GM19467 (cell line): ENCODE data around the gene CLEC4M.
"Not testable (repeated sequence)": the region's sequence is repeated elsewhere in the genome, so short reads cannot be mapped to it uniquely, and the experiment has no call there.

Experiments
- ATAC-seq: cut with Tn5 transposase; IDR thresholded peaks from one replicate; pipeline ENCODE4 v1.9.1; 2021; ENCODE audit warnings: mild to moderate bottlenecking, moderate library complexity; ENCODE audit not compliant: unreplicated experiment

The CLEC4M gene

DNA sequence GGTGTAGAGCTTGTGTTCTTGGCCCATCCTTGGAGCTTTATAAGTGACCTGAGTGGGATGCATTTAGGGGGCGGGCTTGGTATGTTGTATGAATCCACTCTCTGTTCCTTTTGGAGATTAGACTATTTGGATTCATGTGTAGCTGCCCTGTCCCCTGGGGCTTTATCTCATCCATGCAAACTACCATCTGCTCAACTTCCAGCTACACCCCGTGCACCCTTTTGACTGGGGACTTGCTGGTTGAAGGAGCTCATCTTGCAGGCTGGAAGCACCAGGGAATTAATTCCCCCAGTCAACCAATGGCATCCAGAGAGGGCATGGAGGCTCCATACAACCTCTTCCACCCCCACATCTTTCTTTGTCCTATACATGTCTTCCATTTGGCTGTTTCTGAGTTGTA, 6.1 kb downstream of the CLEC4M start:
- no peak for ATAC-seq

DNA sequence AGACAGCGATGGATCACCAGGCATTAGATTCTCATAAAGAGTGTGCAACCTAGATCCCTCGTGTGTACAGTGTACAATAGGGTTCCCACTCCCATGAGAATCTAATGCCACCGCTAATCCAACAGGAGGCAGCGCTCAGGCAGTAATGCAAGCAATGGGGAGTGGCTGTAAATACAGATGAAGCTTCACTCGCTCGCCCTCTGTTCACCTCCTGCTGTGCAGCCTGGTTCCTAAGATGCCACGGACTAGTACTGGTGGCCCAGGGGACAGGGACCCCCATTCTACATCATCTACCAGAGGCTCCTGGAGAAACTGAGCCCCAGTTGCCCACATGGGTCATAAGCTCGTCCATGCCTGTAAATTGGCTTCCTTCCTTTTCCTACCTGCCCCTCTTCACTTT, 8.0 kb downstream of the CLEC4M start:
- no peak for ATAC-seq

DNA sequence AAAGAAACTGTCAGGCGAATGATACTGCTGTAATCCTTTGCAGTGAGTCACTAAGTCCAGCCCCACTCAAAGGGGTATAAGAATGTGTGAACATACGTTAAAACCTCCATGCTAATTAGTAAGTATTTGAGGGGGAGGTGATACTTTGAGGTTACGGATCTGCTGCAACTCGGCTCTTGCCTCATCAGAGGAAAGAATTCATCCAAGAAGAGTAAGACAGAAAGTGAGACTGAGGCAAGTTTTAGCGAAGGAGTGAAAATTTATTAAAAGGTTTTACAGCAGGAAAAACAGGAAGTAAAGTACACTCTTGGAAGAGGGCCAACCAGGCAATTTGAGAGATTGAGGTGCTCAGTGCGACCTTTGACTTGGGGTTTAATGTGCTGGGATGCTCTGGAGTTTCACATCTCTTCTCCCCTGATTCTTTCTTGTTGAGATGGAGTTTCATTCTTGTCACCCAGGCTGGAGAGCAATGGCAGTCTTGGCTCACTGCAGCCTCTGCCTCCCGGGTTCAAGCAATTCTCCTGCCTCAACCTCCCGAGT, 9.8 kb downstream of the CLEC4M start:
- no peak for ATAC-seq

DNA sequence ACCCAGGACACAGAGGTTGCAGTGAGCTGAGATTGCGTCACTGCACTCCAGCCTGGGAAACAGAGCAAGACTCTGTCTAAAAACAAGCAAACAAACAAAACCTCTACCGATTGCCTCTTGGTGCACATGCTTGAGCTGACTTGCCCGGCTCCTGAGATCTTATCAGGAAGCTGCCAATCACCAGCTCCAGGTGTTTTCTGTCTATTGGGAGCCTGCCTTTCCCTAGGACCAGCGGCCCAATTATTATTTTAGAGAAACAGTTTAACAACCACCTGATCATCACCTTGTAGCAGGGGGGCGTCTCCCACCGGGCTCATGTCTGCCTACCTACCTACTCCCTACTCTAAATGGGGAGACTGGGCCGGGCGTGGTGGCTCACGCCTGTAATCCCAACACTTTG, 10.8 kb downstream of the CLEC4M start:
- no peak for ATAC-seq

DNA sequence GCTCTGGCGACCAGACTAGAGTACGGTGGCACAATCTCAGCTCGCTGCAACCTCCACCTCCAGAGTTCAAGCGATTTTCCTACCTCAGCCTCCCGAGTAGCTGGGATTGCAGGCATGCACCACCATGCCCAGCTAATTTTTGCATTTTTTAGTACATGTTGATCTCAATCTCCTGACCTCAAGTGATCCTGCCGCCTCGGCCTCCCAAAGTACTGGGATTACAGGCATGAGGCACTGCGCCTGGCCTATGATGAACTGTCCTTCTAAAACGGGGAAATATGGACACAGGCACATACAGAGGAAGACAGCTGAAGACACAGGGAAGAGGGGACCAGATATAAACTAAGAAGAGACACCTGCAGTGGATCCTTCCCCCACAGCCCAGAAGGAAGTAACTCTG, 12.7 kb downstream of the CLEC4M start:
- no peak for ATAC-seq

DNA sequence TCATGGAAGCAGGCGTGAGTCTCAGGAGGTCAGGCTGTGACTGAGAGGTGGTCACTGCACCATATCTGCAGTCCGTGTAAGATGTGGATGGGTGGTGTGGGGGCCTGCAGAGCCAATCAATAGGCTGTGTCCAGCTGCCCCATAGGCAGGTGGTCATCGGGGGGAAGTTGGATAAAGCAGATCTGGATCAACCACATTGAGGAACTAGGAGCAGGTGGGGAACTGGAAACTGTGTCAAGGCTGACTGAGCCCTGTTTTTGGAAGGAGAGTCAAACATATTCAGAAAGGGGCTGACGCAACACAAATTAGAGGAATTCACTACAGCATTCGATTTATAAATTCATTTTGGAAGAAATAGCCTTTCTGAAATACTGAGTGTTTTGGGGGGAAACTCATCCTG, 15.0 kb downstream of the CLEC4M start:
- no peak for ATAC-seq

DNA sequence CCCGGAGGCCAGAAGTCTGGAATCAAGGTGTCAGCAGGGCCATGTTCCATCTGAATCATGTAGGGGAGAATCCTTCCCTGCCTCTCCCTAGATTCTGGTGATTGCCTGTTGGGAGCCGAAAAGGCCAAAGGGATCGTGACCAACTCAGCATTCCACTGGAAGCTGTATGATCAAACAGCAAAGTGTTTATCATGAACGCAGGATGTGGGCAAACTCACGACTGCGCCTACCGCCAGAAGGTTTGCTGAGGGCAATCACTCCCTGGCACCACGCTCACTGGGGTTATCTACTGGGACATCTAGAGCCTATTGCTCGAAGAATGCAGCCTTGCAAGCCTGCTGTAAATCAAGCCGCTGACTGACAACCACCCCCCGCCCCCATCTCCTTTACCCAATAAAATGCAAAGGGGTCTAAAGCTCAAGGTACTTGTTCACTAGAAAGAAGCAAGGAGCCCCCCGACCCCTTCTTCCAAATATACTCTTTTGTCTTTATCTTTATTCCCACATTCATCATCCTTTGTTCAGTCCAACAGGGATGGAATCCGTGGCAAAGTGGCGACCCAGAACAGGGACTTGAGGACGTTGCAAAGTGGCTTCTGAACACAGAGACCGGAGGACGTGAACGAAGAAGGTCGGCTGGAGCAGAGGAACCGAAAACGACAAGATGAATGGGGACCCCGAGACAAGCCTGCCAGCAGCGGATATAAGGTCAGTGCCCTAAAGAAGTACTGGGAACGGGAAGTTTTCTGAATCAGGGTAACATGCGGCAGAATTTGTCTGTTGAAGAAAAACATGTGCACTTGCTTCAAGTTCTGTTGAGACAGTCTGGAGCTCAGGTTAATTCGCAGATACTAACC, 16.8 kb downstream of the CLEC4M start:
- ATAC-seq: no peak

DNA sequence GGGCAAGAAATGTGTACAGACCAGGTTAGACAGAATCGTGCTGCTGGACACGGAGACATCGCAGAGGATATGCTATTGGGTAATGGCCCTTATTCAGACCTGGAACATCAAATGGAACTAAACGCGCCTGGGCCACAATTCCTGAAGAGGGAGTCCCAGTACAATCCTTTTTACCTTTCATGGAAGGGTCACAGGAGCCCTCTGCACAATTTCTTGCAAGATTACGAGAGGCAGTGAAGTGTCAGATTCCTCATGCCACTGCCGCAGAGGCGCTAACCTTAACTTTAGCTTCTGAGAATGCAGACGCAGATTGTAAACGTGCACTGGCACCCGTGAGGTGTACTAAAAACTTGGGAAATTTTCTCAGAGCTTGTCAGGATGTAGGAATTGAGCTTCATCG, 18.1 kb downstream of the CLEC4M start:
- ATAC-seq: no peak

DNA sequence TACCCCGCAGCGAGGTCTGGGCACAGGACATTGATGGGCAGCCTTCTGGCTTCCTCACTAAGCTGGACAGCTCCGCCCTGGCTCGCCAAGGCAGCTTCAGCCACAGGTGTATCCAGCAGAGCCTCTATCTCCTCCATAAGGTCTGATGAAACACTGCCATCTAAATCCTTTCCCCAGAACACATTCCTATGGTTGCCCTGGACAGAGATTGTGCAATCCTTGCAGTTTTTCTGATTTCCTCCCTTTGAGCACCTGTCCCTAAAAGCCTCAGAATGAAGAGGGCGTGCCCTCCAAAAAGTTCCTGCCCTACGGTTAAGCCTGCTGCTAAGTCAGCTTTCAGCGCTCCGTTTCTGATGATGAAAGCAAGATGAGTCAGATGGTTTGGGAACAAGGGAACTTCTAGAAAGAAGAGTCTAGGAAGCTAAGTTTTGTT, 21.0 kb downstream of the CLEC4M start:
- no peak for ATAC-seq

DNA sequence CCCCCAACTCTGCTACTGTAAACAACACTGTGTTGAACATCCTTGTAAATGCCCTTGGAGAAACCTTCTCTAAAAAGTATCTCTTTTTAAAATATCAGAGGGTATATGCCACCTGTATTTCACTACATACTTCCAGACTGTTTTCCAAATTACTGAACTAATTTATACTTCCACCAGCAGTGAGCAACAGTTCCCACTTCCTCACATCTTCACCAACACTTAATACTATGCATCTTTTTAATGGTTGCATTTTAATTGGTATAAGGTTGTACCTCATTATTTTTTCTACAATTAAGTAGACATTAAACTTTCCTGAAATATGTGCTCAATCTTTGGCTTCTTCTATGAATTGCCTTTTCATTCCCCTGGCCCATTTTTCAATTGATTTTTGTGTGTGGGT, 21.8 kb downstream of the CLEC4M start:
- no peak for ATAC-seq

DNA sequence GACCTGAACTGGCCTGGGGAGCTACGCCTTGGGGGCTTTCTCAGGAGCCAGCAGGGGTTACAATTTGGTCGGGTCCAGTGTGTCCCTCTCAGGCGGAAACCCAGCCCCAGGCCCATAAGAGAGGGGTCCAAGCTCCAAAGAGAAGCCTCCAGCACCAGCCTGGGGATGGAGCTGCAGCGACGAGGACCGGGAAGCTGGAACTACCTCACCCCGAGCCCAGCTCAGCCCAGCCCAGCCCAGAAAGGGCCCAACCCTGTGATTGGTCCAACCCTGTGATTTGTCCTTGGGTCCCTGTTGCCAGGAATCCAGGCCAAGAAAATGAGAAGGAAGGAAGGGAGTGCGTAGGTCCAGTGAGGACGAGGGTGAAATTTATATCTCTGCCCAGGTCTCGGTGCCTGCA, 24.1 kb downstream of the CLEC4M start:
- ATAC-seq: no peak

DNA sequence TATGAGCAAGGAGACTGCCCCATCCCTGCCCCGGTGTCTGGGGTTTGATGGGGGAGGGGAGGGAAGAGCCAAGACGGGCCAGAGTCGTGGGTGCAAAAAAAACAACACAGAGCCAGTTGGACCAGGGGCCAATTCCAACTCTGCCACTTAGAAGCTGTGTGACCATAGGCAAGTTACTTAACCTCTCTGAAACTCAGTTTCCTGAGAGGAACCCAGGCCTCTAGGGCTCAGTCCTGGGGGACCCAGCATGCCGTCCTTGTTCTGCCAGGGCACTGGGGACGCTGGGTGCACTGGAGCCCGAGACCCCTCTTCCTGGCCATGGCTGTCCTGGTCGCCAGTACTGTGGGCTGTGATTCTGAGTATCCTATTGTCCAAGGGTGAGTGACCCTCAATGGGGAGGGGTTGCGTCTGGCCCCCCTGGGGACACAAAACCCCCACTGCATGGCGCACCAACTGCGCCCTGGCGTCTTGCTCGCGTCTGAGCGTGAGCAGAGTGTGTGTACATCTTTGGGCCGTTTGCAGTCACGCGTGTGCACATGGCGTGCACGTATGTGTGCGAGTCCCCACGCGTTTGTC, 24.6 kb downstream of the CLEC4M start:
- ATAC-seq: no peak

DNA sequence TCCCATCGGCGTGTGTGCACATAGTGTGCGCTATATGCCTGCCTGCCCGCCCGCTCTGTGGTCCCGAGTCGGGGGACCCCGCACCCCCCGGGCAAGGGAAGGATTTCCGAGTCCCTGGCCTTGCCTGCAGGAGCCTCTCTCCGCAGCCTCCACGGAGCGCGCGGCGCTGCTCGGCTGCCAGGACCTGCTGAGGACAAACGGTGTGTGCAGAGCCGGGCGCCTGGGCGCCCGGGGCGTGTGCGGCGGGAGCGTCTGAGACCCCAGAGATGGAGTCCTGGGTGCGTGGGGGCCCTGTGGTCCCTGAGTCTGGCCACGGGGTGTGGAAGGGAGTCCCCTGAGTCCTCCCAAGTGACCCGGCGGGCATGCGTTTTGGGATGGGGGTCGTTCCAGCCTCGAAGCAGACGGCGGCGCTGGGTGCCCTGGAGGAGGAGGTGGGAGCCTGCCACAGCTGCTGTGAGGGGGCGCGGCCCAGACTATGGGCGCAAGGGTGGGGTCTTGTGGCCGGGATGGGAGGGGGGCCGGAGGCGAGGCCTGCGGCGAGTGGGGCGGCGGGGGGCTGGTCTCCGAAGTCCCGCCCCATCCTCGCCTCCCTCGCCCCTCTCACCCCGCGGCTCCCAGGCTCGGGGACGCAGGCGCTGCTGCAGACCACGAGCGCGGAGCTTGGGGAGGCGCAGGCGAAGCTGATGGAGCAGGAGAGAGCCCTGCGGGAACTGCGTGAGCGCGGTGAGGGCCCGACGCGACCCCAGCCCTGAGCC, 25.3 kb downstream of the CLEC4M start:
- no peak for ATAC-seq

DNA sequence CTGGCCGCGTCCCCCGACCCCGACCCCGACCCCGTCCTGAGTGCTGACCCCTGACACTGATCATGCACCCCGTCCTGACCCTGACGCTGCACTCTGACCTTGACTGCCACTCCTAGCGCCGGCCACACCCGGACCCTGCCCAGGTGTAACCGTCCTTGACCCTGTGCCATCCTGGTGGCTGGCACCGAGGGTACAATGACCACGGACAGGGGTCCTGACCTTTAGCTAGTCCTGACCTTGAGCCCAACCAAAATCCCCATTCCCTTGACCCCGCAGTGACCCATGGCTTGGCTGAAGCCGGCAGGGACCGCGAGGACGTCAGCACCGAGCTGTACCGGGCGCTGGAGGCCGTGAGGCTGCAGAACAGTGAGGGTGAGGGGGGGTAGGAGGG, 25.9 kb downstream of the CLEC4M start:
- ATAC-seq: no peak

DNA sequence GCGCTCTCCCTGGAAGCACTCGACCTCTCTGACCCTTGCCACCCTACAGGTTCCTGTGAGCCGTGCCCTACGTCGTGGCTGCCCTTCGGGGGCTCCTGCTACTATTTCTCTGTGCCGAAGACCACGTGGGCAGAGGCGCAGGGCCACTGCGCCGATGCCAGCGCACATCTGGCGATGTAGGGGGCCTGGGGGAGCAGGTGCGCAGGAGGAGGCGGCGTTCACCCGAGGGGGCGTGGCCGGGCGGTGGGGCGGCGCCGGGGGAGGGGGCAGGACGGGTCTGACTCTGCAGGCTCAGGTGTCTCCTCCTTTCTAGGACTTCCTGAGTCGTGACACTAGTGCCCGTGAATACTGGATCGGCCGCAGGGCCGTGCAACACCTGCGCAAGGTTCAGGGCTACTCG, 26.4 kb downstream of the CLEC4M start:
- no peak for ATAC-seq

DNA sequence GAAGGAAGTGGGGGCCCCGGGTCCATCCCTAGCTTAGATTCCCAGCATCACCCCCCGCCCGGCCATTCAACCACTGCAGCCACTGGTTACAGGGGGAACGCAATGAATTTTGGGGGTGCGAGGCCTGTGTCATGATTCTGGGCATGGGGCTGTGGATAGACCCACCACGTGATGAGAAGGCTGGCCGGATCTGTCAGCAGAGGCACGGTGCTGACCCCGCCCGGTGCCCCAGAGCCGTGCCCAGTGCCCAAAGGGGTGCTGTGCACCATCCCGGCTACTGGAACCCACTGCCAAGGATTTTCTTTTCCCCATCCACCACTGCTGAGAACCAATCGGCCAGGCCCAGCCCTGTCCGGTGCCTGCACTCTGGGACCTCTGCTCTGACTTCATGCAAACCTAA, 27.4 kb downstream of the CLEC4M start:
- ATAC-seq: no peak

DNA sequence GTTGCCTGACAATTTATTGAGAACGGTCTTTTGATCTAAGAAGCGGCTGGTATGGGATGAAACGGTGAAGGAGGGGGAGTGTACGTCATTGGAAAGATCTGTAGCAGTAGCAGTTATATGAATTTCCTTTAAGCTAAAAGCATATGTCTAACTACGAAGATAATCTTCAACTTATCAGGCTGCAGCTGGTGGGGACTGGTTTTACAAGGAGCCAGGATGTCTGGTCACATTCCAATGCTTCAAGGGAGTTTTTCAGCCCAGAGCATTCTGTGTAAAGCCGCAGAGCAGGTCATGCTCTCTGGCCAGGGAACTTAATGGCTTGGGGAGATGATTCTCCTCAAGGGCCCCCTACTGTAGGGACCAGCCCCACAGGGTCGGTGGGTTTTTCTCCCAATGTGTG, 29.2 kb downstream of the CLEC4M start:
- ATAC-seq: no peak

DNA sequence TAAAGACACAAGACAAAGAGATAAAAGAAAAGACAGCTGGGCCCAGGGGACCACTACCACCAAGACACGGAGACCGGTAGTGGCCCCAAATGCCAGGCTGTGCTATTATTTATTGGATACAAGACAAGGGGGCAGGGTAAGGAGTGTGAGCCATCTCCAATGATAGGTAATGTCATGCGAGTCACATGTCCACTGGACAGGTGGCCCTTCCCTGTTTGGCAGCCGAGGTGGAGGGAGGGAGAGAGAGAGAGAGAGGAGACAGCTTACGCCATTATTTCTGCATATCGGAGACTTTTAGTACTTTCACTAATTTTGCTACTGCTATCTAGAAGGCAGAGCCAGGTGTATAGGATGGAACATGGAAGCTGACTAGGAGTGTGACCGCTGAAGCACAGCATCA, 29.7 kb downstream of the CLEC4M start:
- not testable (repeated sequence) for ATAC-seq

DNA sequence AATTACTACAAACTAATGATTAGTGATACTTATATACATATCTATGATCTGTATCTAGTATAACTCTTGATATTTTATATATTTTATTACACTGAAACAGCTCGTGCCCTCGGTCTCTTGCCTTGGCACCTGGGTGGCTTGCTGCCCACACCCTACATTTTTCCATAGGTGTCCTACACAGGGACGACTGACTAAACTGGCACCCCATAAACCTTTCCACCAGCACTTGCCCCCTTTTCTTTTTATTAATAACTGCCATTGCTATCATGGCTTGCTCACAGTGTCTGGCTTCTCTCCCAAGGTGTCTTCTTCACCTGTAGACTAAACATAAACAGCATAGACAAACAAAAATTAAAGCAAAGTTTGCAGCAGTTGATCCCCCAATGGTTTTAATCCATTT, 30.4 kb downstream of the CLEC4M start:
- no peak for ATAC-seq

DNA sequence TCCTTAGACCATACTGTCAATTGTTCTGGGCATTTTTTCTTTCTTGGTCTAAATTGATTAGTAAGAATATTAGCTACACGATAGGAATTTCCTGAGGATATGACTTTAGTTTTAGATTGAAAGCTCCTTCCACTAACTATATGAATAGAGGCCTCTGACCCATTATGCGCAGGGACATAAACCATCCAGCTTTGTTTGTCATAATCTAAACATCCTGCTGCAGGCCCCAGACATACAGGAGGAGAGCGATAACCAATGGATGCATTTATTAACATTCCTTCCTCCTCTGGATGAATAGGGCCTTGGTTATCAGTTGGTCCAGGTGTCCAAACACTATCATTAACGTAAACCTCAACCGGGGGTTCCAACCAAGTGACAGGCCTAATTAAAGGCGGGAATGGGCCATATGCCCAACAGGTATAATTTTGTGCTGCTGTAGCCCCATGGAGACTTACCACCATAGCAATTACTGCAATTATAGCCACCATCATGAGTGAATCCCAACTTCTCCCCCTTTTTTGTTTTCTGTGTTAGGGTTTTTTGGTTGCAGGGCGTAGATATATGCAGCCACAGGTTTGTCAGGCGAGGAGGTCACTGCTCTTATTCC, 32.6 kb downstream of the CLEC4M start:
- ATAC-seq: no peak

DNA sequence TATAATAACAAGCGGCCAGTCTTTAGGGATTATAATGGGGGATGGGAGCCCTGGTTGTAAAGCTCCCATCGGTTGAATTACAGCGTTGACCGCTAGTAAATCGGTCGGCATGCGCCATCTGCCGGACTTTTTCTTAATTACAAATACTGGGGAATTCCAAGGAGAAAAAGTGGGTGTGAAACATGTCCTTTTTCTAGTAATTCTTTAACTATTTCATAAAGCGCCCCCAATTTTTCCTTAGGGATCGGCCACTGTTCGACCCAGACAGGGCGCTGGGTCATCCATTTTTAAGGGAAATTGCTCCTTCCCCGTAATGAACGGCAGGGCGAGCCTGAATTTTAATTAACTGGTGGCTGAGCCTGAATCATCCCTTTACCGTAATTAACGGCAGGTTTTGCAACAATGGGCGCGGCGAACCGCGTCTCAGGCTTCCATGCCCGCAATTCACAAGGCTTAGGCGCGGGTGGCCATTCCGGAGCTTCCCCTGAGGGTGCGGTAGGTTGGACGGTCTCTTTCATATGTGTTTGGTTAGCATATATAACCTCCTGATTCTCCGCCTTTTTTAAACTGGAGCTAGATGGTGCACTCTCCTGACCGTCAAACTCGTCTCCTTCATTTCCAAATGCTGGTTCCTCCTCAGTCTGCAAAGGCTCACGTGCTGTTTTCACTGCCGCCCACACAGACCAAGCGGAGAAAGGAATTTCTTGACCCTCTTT, 36.8 kb downstream of the CLEC4M start:
- ATAC-seq: no peak
